Neuronal stem cell (in vitro differentiated cells): Measurements from ENCODE around the gene NUDT4.
A peak's percentile ranks its signal among the peaks of the same experiment; 100 is the strongest.

ENCODE experiments used
- DNase-seq: peaks from one replicate; pipeline ENCODE4 v3.0.0-alpha.2; 2013; ENCODE audit warnings: low spot score
- H2AFZ ChIP-seq: one replicate; pipeline ENCODE4 v1.6.1; 2013; ENCODE audit warnings: mild to moderate bottlenecking, low read length, inconsistent platforms
- H2AK5ac ChIP-seq: 2 replicates; pipeline ENCODE4 v1.6.1; 2013; ENCODE audit warnings: low read depth, mild to moderate bottlenecking, inconsistent platforms, low read length, moderate library complexity, mixed read lengths
- H2BK120ac ChIP-seq: 2 replicates; pipeline ENCODE4 v1.6.1; 2013; ENCODE audit warnings: low read depth, mild to moderate bottlenecking, inconsistent platforms, low read length, moderate library complexity, mixed read lengths
- H2BK12ac ChIP-seq: one replicate; pipeline ENCODE4 v1.6.1; 2013; ENCODE audit warnings: low read length, inconsistent platforms
- H2BK15ac ChIP-seq: 2 replicates; pipeline ENCODE4 v1.6.1; 2013; ENCODE audit warnings: mild to moderate bottlenecking, low read length, inconsistent platforms, mixed read lengths
- H2BK5ac ChIP-seq: one replicate; pipeline ENCODE4 v1.6.1; 2013; ENCODE audit warnings: inconsistent platforms, mild to moderate bottlenecking, low read length, moderate library complexity
- H3K14ac ChIP-seq: one replicate; pipeline ENCODE4 v1.6.1; 2013; ENCODE audit warnings: low read length, inconsistent platforms
- H3K18ac ChIP-seq: 2 replicates; pipeline ENCODE4 v1.6.1; 2013; ENCODE audit warnings: low read length, inconsistent platforms
- H3K23ac ChIP-seq: 2 replicates; pipeline ENCODE4 v1.6.1; 2013; ENCODE audit warnings: low read depth, mild to moderate bottlenecking, mixed read lengths, low read length, inconsistent platforms; ENCODE audit not compliant: poor library complexity
- H3K27ac ChIP-seq: replicated peaks from 3 replicates; pipeline ENCODE4 v1.5.1; 2013; ENCODE audit warnings: low read length, inconsistent platforms
- H3K27me3 ChIP-seq, 3 experiments: 2 replicates each; pipeline ENCODE4 v1.6.1; 2013; ENCODE audit warnings: low read length in 3 of 3, mild to moderate bottlenecking in 2 of 3, inconsistent platforms in 1 of 3, low read depth in 1 of 3, mixed read lengths in 1 of 3, moderate library complexity in 1 of 3; ENCODE audit not compliant: control insufficient read depth in 3 of 3, insufficient read depth in 3 of 3
- H3K36me3 ChIP-seq, 2 donors: replicated peaks in 1 of 2; 2 replicates each; pipeline ENCODE4 v1.6.1; 2013; ENCODE audit warnings: low read length in 2 of 2; ENCODE audit not compliant: control insufficient read depth in 2 of 2, insufficient read depth in 2 of 2
- H3K4ac ChIP-seq: 2 replicates; pipeline ENCODE4 v1.6.1; 2013; ENCODE audit warnings: inconsistent platforms, mild to moderate bottlenecking, low read length, moderate library complexity
- H3K4me1 ChIP-seq, 2 donors: 1 replicate in 1 of 2; 2 replicates in 1 of 2; pipeline ENCODE4 v1.6.1; 2013; ENCODE audit warnings: low read length in 2 of 2, low read depth in 1 of 2; ENCODE audit not compliant: control insufficient read depth in 2 of 2, insufficient read depth in 1 of 2
- H3K4me2 ChIP-seq: one replicate; pipeline ENCODE4 v1.6.1; 2013; ENCODE audit warnings: mild to moderate bottlenecking, low read length, inconsistent platforms; ENCODE audit not compliant: insufficient read depth, poor library complexity, severe bottlenecking
- H3K4me3 ChIP-seq, 2 donors: 2 replicates each; pipeline ENCODE4 v1.5.1; 2013; ENCODE audit warnings: low read length in 2 of 2, mild to moderate bottlenecking in 2 of 2, inconsistent platforms in 1 of 2, moderate library complexity in 1 of 2
- H3K79me1 ChIP-seq: one replicate; pipeline ENCODE4 v1.6.1; 2013; ENCODE audit warnings: low read depth, mild to moderate bottlenecking, inconsistent platforms, low read length, moderate library complexity
- H3K9ac ChIP-seq: one replicate; pipeline ENCODE4 v1.6.1; 2013; ENCODE audit warnings: mild to moderate bottlenecking, low read depth, low read length, inconsistent platforms; ENCODE audit not compliant: poor library complexity
- H3K9me3 ChIP-seq, 2 donors: replicated peaks in 1 of 2; 2 replicates each; pipeline versions ENCODE3 to v1.6.1; 2013; ENCODE audit warnings: low read length in 2 of 2, mild to moderate bottlenecking in 2 of 2, inconsistent platforms in 1 of 2, low read depth in 1 of 2, mixed read lengths in 1 of 2, moderate library complexity in 1 of 2; ENCODE audit not compliant: control insufficient read depth in 2 of 2, insufficient read depth in 1 of 2
- H4K8ac ChIP-seq: one replicate; pipeline ENCODE4 v1.6.1; 2013; ENCODE audit warnings: low read depth, mild to moderate bottlenecking, inconsistent platforms, low read length, moderate library complexity
- H4K91ac ChIP-seq: one replicate; pipeline ENCODE4 v1.6.1; 2013; ENCODE audit warnings: low read length, low read depth, mild to moderate bottlenecking, inconsistent platforms; ENCODE audit not compliant: poor library complexity
- WGBS, 2 donors: extraction: QIAGEN DNeasy Blood & Tissue Kit; methylation state at CpG; one replicate each; pipeline ENCODE4 v1.1.7; 2013; ENCODE audit warnings: missing lambda C conversion rate in 2 of 2, mixed read lengths in 1 of 2; ENCODE audit not compliant: insufficient read length in 2 of 2, insufficient replicate concordance in 1 of 2; ENCODE audit errors: extremely low coverage in 2 of 2; 5-methylcytosine and 5-hydroxymethylcytosine counted together

The NUDT4 gene

GRCh38 chr12:93379326-93379980, 1.7 kb downstream of the NUDT4 start:
- Histone ChIP-seq H3K79me1 (peaks cover 3% of the 10 kb centered on the region), H3K36me3 (peaks cover 0 to 5% of the 10 kb centered on the region in 2 donors), H2BK15ac (no peak overlapping the region), H3K14ac (no peak overlapping the region), H3K4me2 (peak overlapping the region; percentile 72), H3K4me1 (peaks cover 11 to 13% of the 10 kb centered on the region in 2 donors), H3K9me3 (no peaks in the 10 kb centered on the region), H4K91ac (no peak overlapping the region), H3K4ac (no peak overlapping the region), H3K27me3 (no peaks in the 10 kb centered on the region), H2BK120ac (no peak overlapping the region), H3K27ac (no peak overlapping the region), H4K8ac (no peak overlapping the region), H2AFZ (peak overlapping the region; percentile 74), H2BK12ac (no peak overlapping the region), H3K9ac (no peak overlapping the region), H2BK5ac (no peak overlapping the region), H3K18ac (no peak overlapping the region), H2AK5ac (no peak overlapping the region), H3K23ac (no peak overlapping the region), H3K4me3 (peak overlapping the region; percentile 49 to 65)
- DNase-seq = no peak
- no CpG with 5 or more reads among the region's 8 CpGs for WGBS, 2 donors

DNA sequence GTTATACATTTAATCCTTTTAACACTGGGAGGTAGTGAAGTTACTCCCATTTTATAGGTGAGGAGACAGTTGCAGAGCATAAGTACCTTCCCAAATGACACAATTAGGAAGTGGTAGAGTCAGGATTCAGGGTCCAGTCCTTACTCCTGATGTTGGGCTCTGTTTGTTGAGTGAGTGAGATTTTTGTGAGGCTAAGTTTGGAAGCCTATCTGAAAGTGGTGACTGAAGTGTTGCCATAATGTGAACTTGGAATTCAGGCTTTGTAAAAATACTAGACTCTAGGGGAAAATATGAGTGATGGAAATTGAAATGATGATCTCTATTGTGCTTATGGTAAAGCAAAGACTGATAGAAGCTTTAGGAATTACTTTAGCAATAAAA, 2.2 kb downstream of the NUDT4 start:
- Histone ChIP-seq H2BK5ac (no peak overlapping the region), H2BK15ac (no peak overlapping the region), H3K4me1 (peaks cover 11 to 13% of the 10 kb centered on the region in 2 donors), H3K79me1 (peaks cover 3% of the 10 kb centered on the region), H3K9ac (no peak overlapping the region), H3K4me2 (peak overlapping the region; percentile 21), H3K14ac (no peak overlapping the region), H2BK120ac (no peak overlapping the region), H3K23ac (no peak overlapping the region), H2AFZ (no peak overlapping the region), H3K27me3 (no peaks in the 10 kb centered on the region), H3K18ac (no peak overlapping the region), H4K8ac (no peak overlapping the region), H3K9me3 (no peaks in the 10 kb centered on the region), H3K27ac (no peak overlapping the region), H3K4me3 (peak overlapping the region; percentile 4 to 65), H4K91ac (no peak overlapping the region), H3K36me3 (peaks cover 0 to 5% of the 10 kb centered on the region in 2 donors), H3K4ac (no peak overlapping the region), H2AK5ac (no peak overlapping the region), H2BK12ac (no peak overlapping the region)
- no peak for DNase-seq

DNA sequence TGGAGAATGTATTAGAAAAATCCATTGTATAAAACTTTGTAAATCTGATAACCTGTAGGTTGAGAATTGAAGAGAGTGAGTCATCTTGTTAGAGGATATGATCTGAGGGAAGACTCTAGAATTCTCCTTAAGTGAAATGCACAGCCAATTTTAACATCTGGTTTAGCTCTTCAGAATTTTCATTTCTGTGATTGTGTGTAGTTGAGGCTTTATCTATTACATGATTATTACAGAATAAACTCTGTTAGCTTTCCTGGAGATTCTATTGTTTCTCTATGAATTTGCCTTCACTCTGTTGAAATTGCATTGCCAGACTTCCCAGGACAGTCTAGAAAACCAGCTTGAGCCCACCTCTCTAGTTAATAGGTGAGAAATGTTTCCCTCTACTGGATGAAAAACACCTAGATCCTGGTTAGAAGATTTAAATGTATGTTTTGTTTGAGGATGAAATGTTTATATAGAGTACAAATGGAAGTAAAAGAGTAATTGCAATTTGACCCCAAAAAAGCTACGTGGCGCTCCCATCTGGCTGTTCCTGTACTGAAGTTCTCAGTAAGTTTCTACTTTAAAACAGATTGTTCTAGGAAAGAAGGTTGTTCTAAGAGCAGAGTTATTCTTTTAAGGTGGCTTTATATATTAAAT, 2.9 kb downstream of the NUDT4 start:
- no peak overlapping the region for H3K4ac ChIP-seq
- H4K8ac ChIP-seq = no peak overlapping the region
- no peak for DNase-seq
- no peaks in the 10 kb centered on the region for H3K27me3 ChIP-seq
- H3K18ac ChIP-seq = no peak overlapping the region
- H4K91ac ChIP-seq = no peak overlapping the region
- H2AK5ac ChIP-seq = no peak overlapping the region
- H3K27ac ChIP-seq = no peak overlapping the region
- peaks cover 3% of the 10 kb centered on the region for H3K79me1 ChIP-seq
- no peak overlapping the region for H2BK15ac ChIP-seq
- H3K4me2 ChIP-seq = no peak overlapping the region
- no peak overlapping the region for H2AFZ ChIP-seq
- no CpG with 5 or more reads among the region's 2 CpGs for WGBS, 2 donors
- H2BK12ac ChIP-seq = no peak overlapping the region
- peak overlapping the region in 1 of 2 donors; percentile 65 for H3K4me3 ChIP-seq
- no peak overlapping the region for H3K23ac ChIP-seq
- no peak overlapping the region for H2BK5ac ChIP-seq
- peaks cover 11 to 13% of the 10 kb centered on the region in 2 donors for H3K4me1 ChIP-seq
- H2BK120ac ChIP-seq = no peak overlapping the region
- no peak overlapping the region for H3K9ac ChIP-seq
- H3K14ac ChIP-seq = no peak overlapping the region
- peaks cover 0 to 7% of the 10 kb centered on the region in 2 donors for H3K36me3 ChIP-seq
- no peaks in the 10 kb centered on the region for H3K9me3 ChIP-seq

GRCh38 chr12:93381161-93381975, 3.6 kb downstream of the NUDT4 start:
- Histone ChIP-seq H2BK12ac (no peak overlapping the region), H2BK120ac (no peak overlapping the region), H3K4ac (no peak overlapping the region), H3K27me3 (no peaks in the 10 kb centered on the region), H3K23ac (no peak overlapping the region), H2AFZ (no peak overlapping the region), H3K4me3 (no peak overlapping the region), H2BK5ac (no peak overlapping the region), H3K14ac (no peak overlapping the region), H3K9ac (no peak overlapping the region), H4K91ac (no peak overlapping the region), H3K4me1 (peaks cover 7 to 8% of the 10 kb centered on the region in 2 donors), H2AK5ac (no peak overlapping the region), H3K36me3 (peaks cover 0 to 7% of the 10 kb centered on the region in 2 donors), H3K27ac (no peak overlapping the region), H2BK15ac (no peak overlapping the region), H4K8ac (no peak overlapping the region), H3K4me2 (no peak overlapping the region), H3K9me3 (no peaks in the 10 kb centered on the region), H3K79me1 (peaks cover 5% of the 10 kb centered on the region), H3K18ac (no peak overlapping the region)
- DNase-seq = no peak
- no CpG with 5 or more reads among the region's 5 CpGs for WGBS, 2 donors
